HS-27A (cell line): ENCODE data around the gene ISY1.
"Not testable (repeated sequence)": the region's sequence is repeated elsewhere in the genome, so short reads cannot be mapped to it uniquely, and the experiment has no call there.

Experiments used
- DNase-seq: peaks from one replicate; pipeline ENCODE4 v3.0.0-alpha.2; 2012; ENCODE audit warnings: low read depth, missing footprints

The ISY1 gene

GRCh38 chr3:129120254-129121004, 40.4 kb downstream of the ISY1 start:
- peak; percentile 65 for DNase-seq

DNA sequence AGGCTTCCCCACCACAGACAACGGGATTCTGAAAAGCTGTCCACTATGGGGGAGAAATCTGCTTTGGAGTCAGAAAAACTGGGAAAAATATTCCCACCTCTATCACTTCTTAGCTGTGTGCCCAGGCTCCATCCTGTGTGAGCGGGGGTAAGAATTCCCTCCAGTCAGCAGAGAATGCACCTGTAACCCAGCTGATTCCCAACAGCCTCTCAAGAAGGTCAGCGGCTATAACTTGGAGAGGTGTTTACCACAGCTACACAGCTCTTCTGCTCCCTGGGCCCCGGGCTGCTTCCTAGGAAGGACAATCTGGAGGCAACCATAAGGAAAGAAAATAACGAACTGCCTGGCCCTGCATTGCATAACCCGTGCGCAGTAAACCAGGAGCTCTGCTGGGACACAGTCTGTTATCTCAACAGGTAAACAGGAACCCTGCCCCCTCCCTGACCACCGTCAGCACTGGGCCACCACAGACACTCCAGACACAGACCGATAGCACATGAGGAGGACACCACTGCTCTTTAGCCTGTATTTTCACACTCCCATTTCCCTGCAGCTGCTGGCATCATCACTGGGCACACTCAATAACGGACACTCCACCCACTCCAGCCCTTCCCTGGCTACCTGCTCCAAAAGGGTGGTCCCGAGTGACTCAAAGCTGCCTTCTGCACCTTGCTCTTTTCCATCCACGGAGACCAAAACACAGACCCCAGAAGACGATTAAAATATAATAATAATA, 41.3 kb downstream of the ISY1 start:
- no peak for DNase-seq

DNA sequence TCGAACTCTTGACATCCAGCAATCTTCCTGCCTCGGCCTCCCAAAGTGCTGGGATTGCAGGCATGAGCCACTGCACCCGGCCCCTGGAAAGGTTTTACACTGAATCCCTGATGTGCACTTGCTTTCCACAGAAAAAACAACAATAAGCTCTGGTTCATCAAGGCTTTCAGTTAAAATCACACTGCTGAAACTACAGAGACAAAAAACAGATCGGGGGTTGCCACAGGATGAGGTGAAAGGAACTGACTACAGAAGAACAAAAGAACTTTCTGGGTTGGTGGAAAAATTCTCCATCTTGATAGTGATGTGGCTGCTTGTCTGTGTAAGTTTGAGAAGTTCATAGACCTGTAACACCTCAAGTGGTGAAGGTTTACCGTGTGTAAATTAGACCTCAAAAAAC, 42.1 kb downstream of the ISY1 start:
- no peak for DNase-seq

- no peak for DNase-seq
These were observed 43.7 kb downstream of the ISY1 start for GRCh38 chr3:129117134-129117533.

GRCh38 chr3:129116482-129116946, 44.3 kb downstream of the ISY1 start:
- DNase-seq = no peak

DNA sequence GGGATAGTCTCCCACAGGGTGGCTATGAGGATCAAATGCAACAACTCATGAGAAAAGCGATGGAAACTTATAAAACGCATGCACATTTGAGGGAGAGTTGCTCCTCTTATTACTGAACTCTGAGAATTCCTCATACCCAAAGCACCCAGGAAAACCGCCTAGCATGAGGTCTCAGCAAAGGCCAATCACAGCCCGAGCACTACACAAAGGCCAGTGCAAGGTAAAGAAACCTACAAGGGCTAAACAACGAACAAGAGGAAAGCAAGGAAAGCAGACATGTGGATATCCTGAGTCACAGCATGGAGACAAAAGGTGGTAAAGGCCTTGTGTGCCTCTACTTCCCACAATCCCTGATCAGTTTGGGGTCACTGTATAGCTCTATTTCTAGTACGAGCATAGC, 46.4 kb downstream of the ISY1 start:
- no peak for DNase-seq

GRCh38 chr3:129112308-129113052, 48.4 kb downstream of the ISY1 start:
- DNase-seq = no peak

GRCh38 chr3:129111076-129111780, 49.6 kb downstream of the ISY1 start:
- DNase-seq = not testable (repeated sequence)

DNA sequence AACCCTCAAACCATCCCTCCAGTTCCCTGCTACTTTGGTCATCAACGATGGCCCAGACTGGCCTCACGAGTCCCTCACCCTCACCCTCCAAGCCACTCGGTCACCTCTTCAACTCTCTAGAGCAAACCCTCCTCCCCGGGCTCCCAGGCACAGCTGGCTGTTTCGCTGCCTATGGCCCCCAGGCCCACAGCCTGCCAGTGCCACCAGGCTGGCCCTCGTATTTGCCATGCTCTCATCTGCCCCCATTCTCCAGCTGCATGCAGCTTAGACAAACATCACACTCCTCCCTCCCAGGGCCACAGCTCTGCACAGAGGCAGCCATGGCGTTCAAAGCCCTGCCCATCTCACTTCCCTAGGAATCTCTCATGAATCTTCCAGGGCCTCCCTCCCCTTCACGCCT, 53.1 kb downstream of the ISY1 start:
- DNase-seq = no peak

DNA sequence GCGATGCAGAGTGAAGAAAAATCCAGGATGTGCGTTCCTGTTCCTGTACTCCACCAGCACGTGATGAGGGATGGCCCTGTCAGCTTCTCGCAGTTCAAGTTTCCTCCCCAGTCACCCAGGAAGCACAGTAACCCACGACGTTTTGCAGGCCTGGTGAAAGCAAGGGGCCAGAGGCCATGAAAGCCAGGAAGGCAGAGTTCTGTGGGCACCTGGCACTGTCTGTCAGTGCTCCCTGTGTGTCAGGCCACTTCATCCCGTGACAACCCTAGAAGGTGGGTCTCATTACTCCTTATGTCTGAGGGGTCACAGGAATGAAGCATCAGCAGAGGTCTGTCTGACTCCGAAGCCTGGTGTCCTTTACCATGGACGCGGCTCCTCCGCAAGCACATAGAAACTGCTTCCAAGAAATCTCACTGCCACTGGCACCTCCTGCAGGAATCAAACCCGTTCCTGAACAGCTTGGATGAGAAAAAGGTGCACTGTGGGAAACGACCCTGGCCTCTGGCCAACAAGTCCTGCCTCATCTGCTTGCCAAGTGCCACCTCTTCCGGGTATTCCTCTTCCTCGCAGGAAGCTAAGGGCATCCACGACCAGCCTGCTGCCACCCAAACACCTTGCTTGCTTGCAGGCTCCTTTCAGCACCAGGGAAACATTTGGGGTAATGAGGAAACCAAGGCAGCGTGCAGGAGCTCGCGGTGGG, 53.8 kb downstream of the ISY1 start:
- DNase-seq = no peak

- no peak for DNase-seq
These were observed 54.5 kb downstream of the ISY1 start for GRCh38 chr3:129106320-129106719.

DNA sequence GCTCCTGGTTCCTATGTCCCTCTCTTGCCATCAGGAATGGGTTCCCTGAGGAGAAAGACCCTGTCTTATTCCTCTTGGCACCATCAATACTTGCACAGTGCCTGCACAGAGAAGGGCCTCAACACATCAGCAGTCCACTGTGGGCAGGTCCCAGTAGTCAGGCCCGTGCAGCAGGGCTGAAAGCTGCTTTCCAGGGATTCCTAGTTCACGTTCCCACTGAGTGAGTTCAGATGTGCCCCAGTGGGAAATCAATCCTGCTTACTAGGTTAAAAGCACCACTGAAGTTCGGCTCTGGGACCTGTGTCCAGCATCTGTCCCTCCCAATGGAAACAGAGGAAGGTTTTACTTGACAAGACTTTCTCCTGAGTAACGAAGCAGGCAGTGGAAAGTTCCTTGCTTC, 55.0 kb downstream of the ISY1 start:
- no peak for DNase-seq

DNA sequence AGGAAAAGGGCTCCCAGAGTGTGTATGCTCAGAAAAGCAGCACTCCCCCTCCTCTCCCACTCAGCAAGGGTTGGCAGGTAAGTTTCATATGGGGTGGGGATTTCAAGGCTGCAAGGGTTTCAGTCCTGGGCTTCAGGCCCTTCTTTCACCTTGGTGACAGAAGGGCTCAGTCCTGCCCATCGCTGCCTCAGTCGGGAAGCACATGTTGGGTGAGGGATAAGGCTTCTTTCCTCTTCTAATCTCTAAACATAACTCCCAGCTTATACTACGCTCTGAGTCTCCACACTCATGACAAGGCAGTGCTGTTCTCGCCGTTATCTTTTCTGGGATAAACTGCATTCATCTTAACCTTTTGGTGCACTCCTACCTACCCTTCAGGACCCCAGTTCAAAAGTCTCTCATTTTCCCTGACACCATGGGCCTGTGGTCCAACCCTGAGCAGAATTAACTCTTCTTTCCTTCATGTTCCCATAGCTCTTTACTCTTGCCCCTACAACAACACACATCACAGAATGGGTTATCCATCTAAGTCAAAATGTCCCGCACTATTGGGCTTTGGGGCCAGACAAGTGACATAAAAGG, 56.3 kb downstream of the ISY1 start:
- DNase-seq = no peak

DNA sequence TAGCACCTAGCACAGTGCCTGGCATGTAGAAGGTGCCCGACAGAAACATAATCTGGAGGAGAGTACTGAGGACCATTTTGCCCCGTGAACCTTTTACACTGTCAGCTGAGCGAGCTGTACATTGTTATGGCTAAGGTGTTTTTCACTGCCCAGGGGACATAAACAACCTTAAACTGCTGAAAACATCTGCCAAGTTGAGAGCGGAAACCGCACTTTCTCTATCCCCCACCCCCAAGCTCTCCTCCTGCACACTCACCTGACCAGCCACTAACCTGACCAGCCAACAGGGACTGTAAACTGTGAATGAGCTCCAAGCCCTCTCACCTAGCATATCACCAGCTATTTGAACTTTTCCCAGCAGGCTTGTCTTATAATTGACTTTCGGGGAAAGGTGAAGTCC, 56.8 kb downstream of the ISY1 start:
- no peak for DNase-seq

GRCh38 chr3:129103296-129103695, 57.6 kb downstream of the ISY1 start:
- no peak for DNase-seq

DNA sequence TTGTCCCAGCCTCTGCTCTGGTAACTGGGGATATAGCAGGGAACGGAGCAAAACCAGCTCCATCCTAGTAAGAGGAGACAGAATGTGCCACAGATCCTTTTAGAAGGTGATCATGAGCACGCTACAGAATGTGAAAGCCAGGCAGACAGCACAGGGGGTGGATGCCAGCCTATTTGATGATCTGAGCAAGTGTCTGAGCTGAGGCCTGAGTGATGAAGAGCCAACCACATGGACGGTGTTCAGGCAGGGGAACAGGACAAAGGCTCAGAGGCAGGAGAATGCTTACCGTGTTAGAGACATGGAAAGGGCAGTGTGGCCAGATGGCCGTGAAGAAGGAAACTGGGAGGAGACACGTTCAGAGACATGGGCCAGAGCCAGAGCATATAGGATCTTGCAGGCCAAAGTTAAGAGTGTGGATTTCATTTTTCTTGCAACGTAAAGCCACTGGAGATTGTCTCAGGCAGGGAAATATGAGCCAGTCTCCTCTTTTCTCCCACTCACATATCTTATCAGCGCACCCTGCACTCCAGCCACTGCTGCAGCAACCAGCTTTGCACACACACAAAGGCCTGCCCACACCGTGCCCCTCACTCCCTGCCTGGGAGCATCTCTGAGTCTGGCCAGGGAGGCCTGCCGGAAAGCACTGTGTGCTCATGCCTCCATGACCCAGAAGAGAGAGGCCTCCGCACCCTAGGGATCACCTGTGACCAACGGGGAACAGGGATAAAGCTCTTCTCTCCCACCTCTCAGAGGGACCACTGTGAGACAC, 59.3 kb downstream of the ISY1 start:
- no peak for DNase-seq

DNA sequence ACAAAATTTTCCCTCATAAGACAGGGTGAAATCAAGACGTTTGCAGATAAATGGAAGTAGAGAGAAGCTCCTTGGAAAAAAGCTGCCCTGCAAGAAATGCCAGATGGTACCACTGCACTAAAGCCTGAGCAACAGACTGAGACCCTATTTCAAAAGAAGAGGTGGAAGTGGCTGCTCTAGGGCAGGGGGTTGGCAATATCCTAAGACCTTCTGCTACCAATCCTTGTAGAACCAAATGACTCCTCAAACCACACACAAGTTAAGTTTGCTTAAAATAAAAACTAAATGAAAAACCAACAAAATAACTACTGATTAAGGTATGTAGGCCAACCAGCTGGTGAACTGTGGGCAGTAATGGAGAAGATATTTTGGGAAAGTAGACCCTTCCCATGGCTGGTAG, 60.6 kb downstream of the ISY1 start:
- no peak for DNase-seq

DNA sequence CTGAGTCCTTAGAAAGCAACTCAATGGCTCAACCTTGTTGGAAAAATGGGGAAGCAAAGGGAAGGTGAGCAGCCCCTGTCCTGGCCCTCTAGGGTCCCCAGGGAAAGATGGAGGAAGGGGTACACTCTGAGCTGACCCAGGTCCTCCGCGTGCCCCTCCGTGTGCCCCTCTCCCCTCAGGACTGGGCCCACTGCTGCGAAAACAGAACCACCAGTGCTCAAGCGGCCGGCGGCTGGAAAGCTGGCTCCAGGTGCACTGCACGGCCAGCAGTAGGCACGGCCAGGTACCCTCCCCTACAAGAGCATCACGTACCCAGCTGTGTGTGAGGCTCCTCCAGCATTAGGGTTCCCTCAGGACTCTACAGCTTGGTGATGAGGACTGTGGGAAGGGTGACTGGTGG, 65.6 kb downstream of the ISY1 start:
- no peak for DNase-seq

DNA sequence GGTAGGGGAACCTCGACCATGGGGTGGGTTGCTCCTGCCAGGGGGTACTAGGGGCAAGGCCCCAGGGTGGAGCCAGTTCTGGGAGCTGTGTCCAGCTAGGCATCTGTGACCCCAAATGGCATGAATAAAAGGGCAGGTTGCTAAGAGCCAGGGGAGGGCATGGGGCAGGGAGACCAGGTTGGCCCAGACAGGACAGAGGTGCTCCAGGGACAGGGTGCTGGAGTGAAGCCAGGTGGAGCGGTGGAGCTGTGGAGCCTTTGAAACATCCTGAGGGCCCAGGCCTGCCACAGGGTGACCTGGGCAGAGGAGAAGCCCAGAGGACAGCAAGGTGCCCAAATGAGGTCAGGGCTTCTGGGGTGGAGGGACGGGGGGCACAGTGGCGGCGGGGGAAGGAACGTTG, 72.6 kb downstream of the ISY1 start:
- not testable (repeated sequence) for DNase-seq

- DNase-seq = not testable (repeated sequence)
These were observed 73.0 kb downstream of the ISY1 start for GRCh38 chr3:129087904-129088303.
